Measurements from ENCODE around the gene PIEZO2. TPM values are rescaled to one million over a fixed set of nuclear protein-coding genes. Genes with fewer than 3 reads are reported as not detected.

The PIEZO2 gene
- polyA plus RNA-seq, 1 experiment, result 2.8 TPM

DNA sequence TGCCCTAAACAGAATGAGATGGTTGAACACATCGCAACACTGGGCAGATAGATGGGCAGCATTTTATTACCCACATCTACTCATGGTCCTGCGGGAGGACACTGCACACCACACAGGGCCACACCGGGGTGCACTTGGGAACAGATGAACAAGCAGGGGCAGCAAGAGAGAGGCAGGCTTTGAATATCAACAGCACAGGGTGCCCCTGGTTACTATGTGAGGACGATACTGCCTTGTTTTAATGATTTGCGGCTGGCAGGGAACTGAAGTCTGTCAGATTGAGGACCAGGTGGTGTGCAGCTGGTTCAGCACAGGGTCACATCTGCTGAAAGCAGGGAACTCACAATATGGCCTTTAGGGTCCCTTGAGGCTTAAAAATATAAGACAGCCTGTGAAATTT is 195.7 kb downstream of the PIEZO2 start:
- no peak overlapping the region for H3K4me3 ChIP-seq (ENCODE audit: low read depth, low read length)
- H3K27me3 ChIP-seq (ENCODE audit: control insufficient read depth, insufficient read depth, low read length), result peaks cover 2% of the 10 kb centered on the region
- H3K9me3 ChIP-seq (ENCODE audit: control insufficient read depth, insufficient read depth, low read length), result no peaks in the 10 kb centered on the region
- TF ChIP-seq, protein P1, sequence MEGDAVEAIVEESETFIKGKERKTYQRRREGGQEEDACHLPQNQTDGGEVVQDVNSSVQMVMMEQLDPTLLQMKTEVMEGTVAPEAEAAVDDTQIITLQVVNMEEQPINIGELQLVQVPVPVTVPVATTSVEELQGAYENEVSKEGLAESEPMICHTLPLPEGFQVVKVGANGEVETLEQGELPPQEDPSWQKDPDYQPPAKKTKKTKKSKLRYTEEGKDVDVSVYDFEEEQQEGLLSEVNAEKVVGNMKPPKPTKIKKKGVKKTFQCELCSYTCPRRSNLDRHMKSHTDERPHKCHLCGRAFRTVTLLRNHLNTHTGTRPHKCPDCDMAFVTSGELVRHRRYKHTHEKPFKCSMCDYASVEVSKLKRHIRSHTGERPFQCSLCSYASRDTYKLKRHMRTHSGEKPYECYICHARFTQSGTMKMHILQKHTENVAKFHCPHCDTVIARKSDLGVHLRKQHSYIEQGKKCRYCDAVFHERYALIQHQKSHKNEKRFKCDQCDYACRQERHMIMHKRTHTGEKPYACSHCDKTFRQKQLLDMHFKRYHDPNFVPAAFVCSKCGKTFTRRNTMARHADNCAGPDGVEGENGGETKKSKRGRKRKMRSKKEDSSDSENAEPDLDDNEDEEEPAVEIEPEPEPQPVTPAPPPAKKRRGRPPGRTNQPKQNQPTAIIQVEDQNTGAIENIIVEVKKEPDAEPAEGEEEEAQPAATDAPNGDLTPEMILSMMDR (IDR thresholded peaks at IDR 0.05; ENCODE audit: low read depth, low read length), result no peak
- DNase-seq (ENCODE audit: low read depth, low spot score), result no peak
- ChIA-PET POLR2A (no interaction called here), CTCF (no interaction called here)
- H3K27ac ChIP-seq (ENCODE audit: low read depth, low read length), result no peak overlapping the region

DNA sequence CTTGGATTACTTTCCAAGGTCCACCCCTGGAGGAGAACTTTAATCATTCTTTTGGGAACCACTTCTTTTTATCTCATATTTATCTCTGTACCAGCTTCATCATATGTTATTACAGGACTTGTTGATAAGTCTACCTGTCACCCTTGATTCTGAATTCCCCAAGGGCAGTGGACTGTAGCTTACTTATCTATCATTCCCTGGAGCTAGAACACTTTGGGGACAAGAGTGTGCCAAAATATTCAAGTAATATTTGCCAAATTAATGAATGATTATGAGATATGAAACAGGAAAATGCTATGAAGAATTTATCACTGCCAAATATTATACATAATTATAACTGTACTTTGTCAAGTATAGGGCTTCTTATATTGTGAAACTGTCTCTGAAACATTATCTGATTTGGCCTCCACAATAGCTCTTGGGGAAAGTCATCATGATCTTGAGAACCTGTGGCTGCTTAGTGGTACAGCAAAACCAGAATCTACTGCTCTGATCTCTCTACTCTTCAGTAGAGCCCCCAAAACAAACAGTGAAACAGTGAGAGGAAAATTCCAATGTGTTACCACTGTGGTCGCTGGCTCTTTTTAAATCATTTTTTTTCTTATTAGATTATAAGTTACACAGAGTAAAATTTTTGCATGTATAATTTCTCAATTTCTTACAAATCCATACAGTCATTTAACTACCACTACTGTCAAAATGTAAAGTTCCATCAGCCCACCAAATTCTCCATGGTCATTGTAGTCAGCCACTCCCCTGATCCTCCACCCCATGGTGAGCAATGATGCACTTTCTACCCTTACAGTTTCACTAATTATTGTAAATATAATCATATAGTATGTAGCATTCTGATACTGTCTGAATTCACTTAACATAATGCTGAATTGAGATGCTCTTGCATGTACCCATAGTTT is 197.5 kb downstream of the PIEZO2 start:
- CTCF ChIA-PET, result no interaction called here
- POLR2A ChIA-PET, result no interaction called here
- no peak for DNase-seq (ENCODE audit: low read depth, low spot score)

DNA sequence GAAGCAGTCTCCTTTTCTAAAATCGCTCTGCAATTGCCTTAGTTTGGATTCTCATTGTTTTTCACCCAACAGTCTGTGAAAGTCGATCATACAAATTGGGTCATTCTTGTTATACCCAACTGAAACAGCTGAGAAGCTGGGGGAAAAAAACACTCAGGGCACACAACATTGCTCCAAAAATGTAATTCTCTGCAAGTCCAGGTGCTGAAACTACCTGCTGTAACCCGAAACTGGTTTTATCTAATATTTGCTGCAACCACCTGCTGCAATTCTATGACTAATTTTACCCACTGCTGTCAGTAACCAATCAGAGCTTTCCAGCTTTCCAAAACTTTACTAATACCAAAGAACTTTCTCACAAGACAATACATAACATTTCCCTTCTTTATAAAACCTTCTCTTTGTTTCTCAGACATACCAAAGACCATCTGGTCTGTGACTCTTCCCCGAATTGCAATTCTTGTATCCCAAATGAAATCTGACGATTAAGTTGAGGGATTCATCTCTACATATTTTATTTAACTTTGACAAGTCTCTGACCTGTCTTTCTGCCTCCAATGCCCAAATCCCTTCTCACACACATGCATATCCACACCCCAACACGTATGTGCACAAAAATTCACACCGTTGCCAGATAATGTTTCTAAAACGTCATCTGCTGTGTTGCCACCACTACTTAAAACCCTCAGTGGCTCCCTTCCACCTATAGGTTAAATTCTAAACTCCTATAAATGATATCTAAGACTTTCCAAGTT is 198.3 kb downstream of the PIEZO2 start:
- POLR2A ChIA-PET, result no interaction called here
- DNase-seq (ENCODE audit: low read depth, low spot score), result no peak
- CTCF ChIA-PET, result no interaction called here
- Histone ChIP-seq H3K9me3 (ENCODE audit: control insufficient read depth, insufficient read depth, low read length) (peaks cover 5% of the 10 kb centered on the region; the same call in 1 of the 2 replicates), H3K4me3 (ENCODE audit: low read depth, low read length) (no peak overlapping the region), H3K27ac (ENCODE audit: low read depth, low read length) (no peak overlapping the region), H3K27me3 (ENCODE audit: control insufficient read depth, insufficient read depth, low read length) (peaks cover 2% of the 10 kb centered on the region)
- TF ChIP-seq, protein P1 (IDR thresholded peaks at IDR 0.05; ENCODE audit: low read depth, low read length), result no peak

More for the DNA sequence above, 197.5 kb downstream of the PIEZO2 start:
- peaks cover 2% of the 10 kb centered on the region for H3K27me3 ChIP-seq (ENCODE audit: control insufficient read depth, insufficient read depth, low read length)
- no peaks in the 10 kb centered on the region for H3K9me3 ChIP-seq (ENCODE audit: control insufficient read depth, insufficient read depth, low read length)
- TF ChIP-seq, protein P1 (IDR thresholded peaks at IDR 0.05; ENCODE audit: low read depth, low read length), result no peak
- H3K27ac ChIP-seq (ENCODE audit: low read depth, low read length), result no peak overlapping the region
- no peak overlapping the region for H3K4me3 ChIP-seq (ENCODE audit: low read depth, low read length)

DNA sequence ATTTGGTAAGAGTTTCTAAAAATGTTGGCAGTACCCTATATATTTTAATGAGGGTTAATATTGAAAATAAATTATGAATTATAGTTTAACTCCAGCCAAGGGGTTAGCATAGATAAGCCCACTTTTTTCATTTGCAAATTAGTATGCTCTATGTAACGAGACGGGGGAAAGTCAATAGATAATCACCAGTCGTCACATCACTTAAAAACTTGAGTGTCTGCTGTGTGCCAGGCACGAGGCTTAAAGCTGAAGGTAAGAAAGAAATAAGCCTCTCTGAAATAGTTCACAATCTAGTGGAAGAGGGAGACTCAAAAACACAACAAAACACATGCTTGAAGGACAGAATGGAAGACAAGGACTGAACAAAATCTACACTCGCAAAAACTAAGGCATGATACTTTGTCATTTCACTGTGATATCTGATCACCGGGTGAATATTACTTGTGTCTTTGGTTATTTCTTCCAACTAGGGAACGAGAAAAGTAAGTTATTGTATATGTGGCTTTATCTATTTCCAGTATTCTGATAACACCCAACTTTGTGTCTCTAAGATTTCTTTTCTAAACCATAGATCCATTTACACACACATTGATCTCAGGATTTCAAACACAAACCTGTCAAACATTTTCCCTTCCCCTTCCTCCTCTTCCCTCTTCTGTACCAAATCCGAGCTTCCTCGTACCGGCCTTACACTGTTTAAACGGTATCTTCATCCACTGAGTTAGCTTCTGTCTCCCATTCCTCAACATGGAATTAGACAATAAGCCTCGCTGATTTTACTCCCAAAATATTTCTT is 199.1 kb downstream of the PIEZO2 start:
- DNase-seq (ENCODE audit: low read depth, low spot score), result no peak
- Histone ChIP-seq H3K4me3 (ENCODE audit: low read depth, low read length) (no peak overlapping the region), H3K27me3 (ENCODE audit: control insufficient read depth, insufficient read depth, low read length) (peaks cover 2% of the 10 kb centered on the region), H3K9me3 (ENCODE audit: control insufficient read depth, insufficient read depth, low read length) (peaks cover 5% of the 10 kb centered on the region; the same call in 1 of the 2 replicates), H3K27ac (ENCODE audit: low read depth, low read length) (no peak overlapping the region)
- TF ChIP-seq, protein P1 (IDR thresholded peaks at IDR 0.05; ENCODE audit: low read depth, low read length), result no peak
- CTCF ChIA-PET, result no interaction called here
- POLR2A ChIA-PET, result no interaction called here
